GM23338 (cell line): Measurements from ENCODE around the gene MAGI3. TPM values are rescaled to one million over a fixed set of nuclear protein-coding genes. Genes with fewer than 3 reads are reported as not detected.

Experiments used
- ATAC-seq: fragments of 200-7000 bp; cut with Tn5 transposase; 3 replicates; pipeline ENCODE4 v1.9.1; 2020
- DNase-seq: peaks from one replicate; pipeline ENCODE4 v3.0.0-alpha.2; 2015; ENCODE audit warnings: low spot score
- H2AFZ ChIP-seq: fragments of 200-600 bp; sonication (generic); 2 replicates; pipeline ENCODE4 v1.8.0; 2016; ENCODE audit warnings: antibody characterized with exemption, mild to moderate bottlenecking, moderate library complexity
- H3F3A ChIP-seq: fragments of 200-600 bp; sonication (generic); replicated peaks from 2 replicates; pipeline ENCODE4 v1.8.0; 2017; ENCODE audit warnings: antibody characterized with exemption, mixed run types, low read depth
- H3K27ac ChIP-seq: fragments of 200-600 bp; sonication (generic); 2 replicates; pipeline ENCODE4 v1.6.1; 2016; ENCODE audit warnings: low read depth
- H3K27me3 ChIP-seq: fragments of 200-600 bp; sonication (generic); 2 replicates; pipeline ENCODE4 v1.8.0; 2016; ENCODE audit warnings: mild to moderate bottlenecking, mixed run types, moderate library complexity; ENCODE audit not compliant: insufficient read depth
- H3K36me3 ChIP-seq: fragments of 200-600 bp; sonication (generic); 2 replicates; pipeline ENCODE4 v1.8.0; 2016; ENCODE audit warnings: mild to moderate bottlenecking; ENCODE audit not compliant: insufficient read depth
- H3K4me1 ChIP-seq: fragments of 200-600 bp; sonication (generic); 2 replicates; pipeline ENCODE4 v1.8.0; 2016; ENCODE audit warnings: mild to moderate bottlenecking, moderate library complexity; ENCODE audit not compliant: insufficient read depth
- H3K4me2 ChIP-seq: fragments of 200-600 bp; sonication (generic); 2 replicates; pipeline ENCODE4 v1.7.1; 2017; ENCODE audit warnings: mixed run types
- H3K4me3 ChIP-seq: fragments of 200-600 bp; sonication (generic); 2 replicates; pipeline ENCODE4 v1.6.1; 2016; ENCODE audit warnings: mixed run types
- H3K79me2 ChIP-seq: fragments of 200-600 bp; sonication (generic); replicated peaks from 2 replicates; pipeline ENCODE4 v1.8.0; 2017; ENCODE audit warnings: mild to moderate bottlenecking; ENCODE audit not compliant: insufficient read depth
- H3K9me2 ChIP-seq: fragments of 200-600 bp; sonication (generic); 2 replicates; pipeline ENCODE4 v1.8.0; 2017; ENCODE audit not compliant: insufficient read depth
- H4K20me1 ChIP-seq: fragments of 200-600 bp; sonication (generic); replicated peaks from 2 replicates; pipeline ENCODE4 v1.8.0; 2017; ENCODE audit warnings: mild to moderate bottlenecking; ENCODE audit not compliant: insufficient read depth
- H3K27ac Mint-ChIP-seq: 2 replicates; pipeline ENCODE4 v1.8.0; 2020; ENCODE audit warnings: inconsistent platforms, mild to moderate bottlenecking, moderate library complexity, mixed read lengths
- H3K27me3 Mint-ChIP-seq: 3 replicates; pipeline ENCODE4 v1.8.0; 2022; ENCODE audit warnings: low read depth, mild to moderate bottlenecking, moderate library complexity, mixed read lengths, inconsistent platforms; ENCODE audit not compliant: insufficient read depth, poor library complexity
- H3K36me3 Mint-ChIP-seq: 3 replicates; pipeline ENCODE4 v1.8.0; 2021; ENCODE audit warnings: low read depth, mild to moderate bottlenecking, inconsistent platforms, moderate library complexity, mixed read lengths
- H3K4me1 Mint-ChIP-seq: 3 replicates; pipeline ENCODE4 v1.8.0; 2020; ENCODE audit warnings: mild to moderate bottlenecking, inconsistent platforms, mixed read lengths
- H3K4me3 Mint-ChIP-seq: 3 replicates; pipeline ENCODE4 v1.8.0; 2021; ENCODE audit warnings: moderate library complexity, mild to moderate bottlenecking, inconsistent platforms, mixed read lengths
- H3K9me3 Mint-ChIP-seq: 3 replicates; pipeline ENCODE4 v1.8.0; 2020; ENCODE audit warnings: moderate library complexity, mild to moderate bottlenecking, inconsistent platforms, mixed read lengths
- CREB1 ChIP-seq: fragments of 250-450 bp; sonication (Bioruptor Pico); IDR thresholded peaks from 2 replicates; pipeline ENCODE4 v1.5.0; 2020; ENCODE audit warnings: low read depth, mild to moderate bottlenecking, moderate library complexity
- CTCF ChIP-seq, 2 experiments: fragments of 200-600 bp in 1 of 2; sonication (generic) in 1 of 2; conservative IDR thresholded peaks; 2 replicates each; pipeline versions ENCODE4 v1.5.1 to v1.6.1; 2016 to 2017; ENCODE audit warnings: antibody characterized with exemption in 2 of 2, low read depth in 2 of 2, mild to moderate bottlenecking in 2 of 2, moderate library complexity in 1 of 2
- EZH2phosphoT487 ChIP-seq: fragments of 200-600 bp; sonication (generic); IDR thresholded peaks from one replicate; pipeline ENCODE4 v1.8.1; 2018; ENCODE audit warnings: antibody characterized with exemption; ENCODE audit not compliant: unreplicated experiment
- JUNB ChIP-seq: IDR thresholded peaks from one replicate; pipeline ENCODE4 v1.6.1; 2016; ENCODE audit warnings: antibody characterized with exemption; ENCODE audit not compliant: unreplicated experiment
- NANOG ChIP-seq: IDR thresholded peaks from 2 replicates; pipeline ENCODE4 v1.6.1; 2016; ENCODE audit warnings: antibody characterized with exemption, borderline replicate concordance
- STAT1 ChIP-seq: IDR thresholded peaks from one replicate; pipeline ENCODE4 v1.6.1; 2016; ENCODE audit warnings: antibody characterized with exemption; ENCODE audit not compliant: unreplicated experiment
- ZNF331 ChIP-seq: fragments of 250-450 bp; sonication (Bioruptor Pico); IDR thresholded peaks from 2 replicates; pipeline ENCODE4 v1.5.0; 2020; ENCODE audit warnings: low read depth, mild to moderate bottlenecking, moderate library complexity
- polyA plus RNA-seq: library from polyadenylated mRNA; unstranded; fragments of >200 nt; fragmentation: Nextera tagmentation; extraction: Ambion mirVana; gene quantifications from 2 replicates; pipeline ENCODE4 v1.2.1, GENCODE V29; 2016
- total RNA-seq: library from RNA; depleted of rRNA; stranded (reverse); fragments of >200 nt; shearing (Covaris generic); gene quantifications from 2 replicates; pipeline ENCODE4 v1.2.3, GENCODE V29; 2014
- TF ChIP-seq, protein P1 (sequence below): fragments of 250-450 bp; sonication (Bioruptor Pico); IDR thresholded peaks from 2 replicates; pipeline ENCODE4 v1.5.0; 2020; ENCODE audit warnings: mild to moderate bottlenecking, moderate library complexity

The MAGI3 gene
- total and polyA plus RNA-seq, 2 experiments from 2014 or later, result 3.9 to 10.0 TPM

DNA sequence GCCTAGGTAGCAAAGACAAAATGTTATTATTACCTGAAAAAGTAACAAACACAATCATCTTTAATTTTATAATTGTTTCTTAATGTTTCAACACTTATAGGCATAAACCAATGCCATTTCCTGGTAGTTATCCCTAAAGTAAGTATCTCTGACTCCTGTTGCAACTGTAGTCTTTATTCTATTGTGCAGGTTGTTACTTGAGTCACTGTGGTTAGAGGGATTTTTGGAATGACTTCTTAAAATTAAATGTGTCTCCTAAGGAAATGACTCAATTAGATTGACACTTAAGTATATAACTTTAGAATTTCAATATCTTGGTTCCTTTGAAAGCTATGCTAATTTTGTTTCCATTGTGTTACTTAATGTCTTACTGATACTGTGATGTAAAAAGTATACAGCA lies 225.1 kb downstream of the MAGI3 start (continued):
- TF ChIP-seq, protein P1, sequence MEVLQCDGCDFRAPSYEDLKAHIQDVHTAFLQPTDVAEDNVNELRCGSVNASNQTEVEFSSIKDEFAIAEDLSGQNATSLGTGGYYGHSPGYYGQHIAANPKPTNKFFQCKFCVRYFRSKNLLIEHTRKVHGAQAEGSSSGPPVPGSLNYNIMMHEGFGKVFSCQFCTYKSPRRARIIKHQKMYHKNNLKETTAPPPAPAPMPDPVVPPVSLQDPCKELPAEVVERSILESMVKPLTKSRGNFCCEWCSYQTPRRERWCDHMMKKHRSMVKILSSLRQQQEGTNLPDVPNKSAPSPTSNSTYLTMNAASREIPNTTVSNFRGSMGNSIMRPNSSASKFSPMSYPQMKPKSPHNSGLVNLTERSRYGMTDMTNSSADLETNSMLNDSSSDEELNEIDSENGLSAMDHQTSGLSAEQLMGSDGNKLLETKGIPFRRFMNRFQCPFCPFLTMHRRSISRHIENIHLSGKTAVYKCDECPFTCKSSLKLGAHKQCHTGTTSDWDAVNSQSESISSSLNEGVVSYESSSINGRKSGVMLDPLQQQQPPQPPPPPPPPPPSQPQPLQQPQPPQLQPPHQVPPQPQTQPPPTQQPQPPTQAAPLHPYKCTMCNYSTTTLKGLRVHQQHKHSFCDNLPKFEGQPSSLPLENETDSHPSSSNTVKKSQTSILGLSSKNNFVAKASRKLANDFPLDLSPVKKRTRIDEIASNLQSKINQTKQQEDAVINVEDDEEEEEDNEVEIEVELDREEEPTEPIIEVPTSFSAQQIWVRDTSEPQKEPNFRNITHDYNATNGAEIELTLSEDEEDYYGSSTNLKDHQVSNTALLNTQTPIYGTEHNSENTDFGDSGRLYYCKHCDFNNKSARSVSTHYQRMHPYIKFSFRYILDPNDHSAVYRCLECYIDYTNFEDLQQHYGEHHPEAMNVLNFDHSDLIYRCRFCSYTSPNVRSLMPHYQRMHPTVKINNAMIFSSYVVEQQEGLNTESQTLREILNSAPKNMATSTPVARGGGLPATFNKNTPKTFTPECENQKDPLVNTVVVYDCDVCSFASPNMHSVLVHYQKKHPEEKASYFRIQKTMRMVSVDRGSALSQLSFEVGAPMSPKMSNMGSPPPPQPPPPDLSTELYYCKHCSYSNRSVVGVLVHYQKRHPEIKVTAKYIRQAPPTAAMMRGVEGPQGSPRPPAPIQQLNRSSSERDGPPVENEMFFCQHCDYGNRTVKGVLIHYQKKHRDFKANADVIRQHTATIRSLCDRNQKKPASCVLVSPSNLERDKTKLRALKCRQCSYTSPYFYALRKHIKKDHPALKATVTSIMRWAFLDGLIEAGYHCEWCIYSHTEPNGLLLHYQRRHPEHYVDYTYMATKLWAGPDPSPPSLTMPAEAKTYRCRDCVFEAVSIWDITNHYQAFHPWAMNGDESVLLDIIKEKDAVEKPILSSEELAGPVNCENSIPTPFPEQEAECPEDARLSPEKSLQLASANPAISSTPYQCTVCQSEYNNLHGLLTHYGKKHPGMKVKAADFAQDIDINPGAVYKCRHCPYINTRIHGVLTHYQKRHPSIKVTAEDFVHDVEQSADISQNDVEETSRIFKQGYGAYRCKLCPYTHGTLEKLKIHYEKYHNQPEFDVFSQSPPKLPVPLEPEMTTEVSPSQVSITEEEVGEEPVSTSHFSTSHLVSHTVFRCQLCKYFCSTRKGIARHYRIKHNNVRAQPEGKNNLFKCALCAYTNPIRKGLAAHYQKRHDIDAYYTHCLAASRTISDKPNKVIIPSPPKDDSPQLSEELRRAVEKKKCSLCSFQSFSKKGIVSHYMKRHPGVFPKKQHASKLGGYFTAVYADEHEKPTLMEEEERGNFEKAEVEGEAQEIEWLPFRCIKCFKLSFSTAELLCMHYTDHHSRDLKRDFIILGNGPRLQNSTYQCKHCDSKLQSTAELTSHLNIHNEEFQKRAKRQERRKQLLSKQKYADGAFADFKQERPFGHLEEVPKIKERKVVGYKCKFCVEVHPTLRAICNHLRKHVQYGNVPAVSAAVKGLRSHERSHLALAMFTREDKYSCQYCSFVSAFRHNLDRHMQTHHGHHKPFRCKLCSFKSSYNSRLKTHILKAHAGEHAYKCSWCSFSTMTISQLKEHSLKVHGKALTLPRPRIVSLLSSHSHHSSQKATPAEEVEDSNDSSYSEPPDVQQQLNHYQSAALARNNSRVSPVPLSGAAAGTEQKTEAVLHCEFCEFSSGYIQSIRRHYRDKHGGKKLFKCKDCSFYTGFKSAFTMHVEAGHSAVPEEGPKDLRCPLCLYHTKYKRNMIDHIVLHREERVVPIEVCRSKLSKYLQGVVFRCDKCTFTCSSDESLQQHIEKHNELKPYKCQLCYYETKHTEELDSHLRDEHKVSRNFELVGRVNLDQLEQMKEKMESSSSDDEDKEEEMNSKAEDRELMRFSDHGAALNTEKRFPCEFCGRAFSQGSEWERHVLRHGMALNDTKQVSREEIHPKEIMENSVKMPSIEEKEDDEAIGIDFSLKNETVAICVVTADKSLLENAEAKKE (CRISPR knock-in tag), result no peak
- TF ChIP-seq EZH2phosphoT487, result no peak
- no peak for TF ChIP-seq ZNF331 (CRISPR knock-in tag)
- TF ChIP-seq NANOG, result no peak
- no peak for TF ChIP-seq CREB1 (CRISPR knock-in tag)

GRCh38 chr1:113616156-113616555 lies 225.8 kb downstream of the MAGI3 start:
- Histone ChIP-seq H3K4me1 (peaks cover 15% of the 10 kb centered on the region), H3F3A (no peaks in the 10 kb centered on the region), H3K9me2 (no peaks in the 10 kb centered on the region), H3K36me3 (no peaks in the 10 kb centered on the region), H3K79me2 (no peaks in the 10 kb centered on the region), H3K4me2 (no peak overlapping the region), H4K20me1 (no peaks in the 10 kb centered on the region), H3K4me3 (no peak overlapping the region), H2AFZ (no peak overlapping the region), H3K27me3 (no peaks in the 10 kb centered on the region), H3K27ac (no peak overlapping the region)
- Mint-ChIP-seq H3K4me3 (no peak overlapping the region), H3K27me3 (no peaks in the 10 kb centered on the region), H3K4me1 (peaks cover 6% of the 10 kb centered on the region; the same call in 2 of the 3 replicates), H3K27ac (no peak overlapping the region), H3K36me3 (no peaks in the 10 kb centered on the region), H3K9me3 (no peaks in the 10 kb centered on the region)
- DNase-seq (no peak), ATAC-seq (no peak)
- TF ChIP-seq ZNF331 (CRISPR knock-in tag), result no peak
- no peak for TF ChIP-seq CTCF (conservative IDR thresholded peaks at IDR 0.05; ENCODE audit: low read depth in 2 of 2)
- no peak for TF ChIP-seq JUNB
- TF ChIP-seq CREB1 (CRISPR knock-in tag), result no peak
- TF ChIP-seq STAT1, result no peak
- TF ChIP-seq, protein P1 (CRISPR knock-in tag), result no peak
